Ovary (tissue), 9 donors: ENCODE data around the gene DMRT2. TPM values are rescaled to one million over a fixed set of nuclear protein-coding genes. Genes with fewer than 3 reads are reported as not detected.

Experiments
- DNase-seq, 5 donors: peaks; one replicate each; pipeline ENCODE4 v3.0.0-alpha.2; 2019 to 2020
- H3K27ac ChIP-seq, 2 donors: fragments of 200-600 bp; one replicate each; pipeline versions ENCODE4 v1.5.1 to v1.8.0; 2019 to 2022
- H3K27me3 ChIP-seq: fragments of 200-600 bp; one replicate; pipeline ENCODE4 v1.8.0; 2022
- H3K36me3 ChIP-seq: fragments of 200-600 bp; sonication (generic); one replicate; pipeline ENCODE4 v1.5.1; 2019
- H3K4me1 ChIP-seq: one replicate; pipeline ENCODE4 v1.8.1; 2013; ENCODE audit warnings: mild to moderate bottlenecking, moderate library complexity; ENCODE audit not compliant: insufficient read depth
- H3K4me3 ChIP-seq: fragments of 200-600 bp; sonication (generic); one replicate; pipeline ENCODE4 v1.5.1; 2017
- H3K9me3 ChIP-seq, 2 donors: fragments of 200-600 bp in 1 of 2; sonication (generic) in 1 of 2; one replicate each; pipeline versions ENCODE4 v1.5.1 to v1.8.1; 2013 to 2019; ENCODE audit warnings: mild to moderate bottlenecking in 1 of 2, moderate library complexity in 1 of 2
- CTCF ChIP-seq, 3 donors: fragments of 450-650 bp in 2 of 3; fragments of 200-600 bp in 1 of 3; IDR thresholded peaks; one replicate each; pipeline versions ENCODE4 v1.5.1 to v1.8.0; 2016 to 2022; ENCODE audit warnings: antibody characterized with exemption in 3 of 3, mild to moderate bottlenecking in 1 of 3
- EP300 ChIP-seq: sonication (generic); formaldehyde crosslinking; IDR thresholded peaks from one replicate; pipeline ENCODE4 v1.6.1; 2017; ENCODE audit warnings: antibody characterized with exemption
- POLR2A ChIP-seq: fragments of 450-650 bp; IDR thresholded peaks from one replicate; pipeline ENCODE4 v1.6.1; 2017; ENCODE audit warnings: antibody characterized with exemption, mild to moderate bottlenecking, moderate library complexity
- WGBS, 3 donors: extraction: QIAGEN DNeasy Blood & Tissue Kit in 1 of 3; methylation state at CpG; one replicate each; pipeline versions ENCODE4 v1.1.5 to v1.1.7; 2013 to 2017; 5-methylcytosine and 5-hydroxymethylcytosine counted together
- intact Hi-C, 4 donors: fragments of 100-400 bp; cut with DNase I; formaldehyde crosslinking; loops; one replicate each; pipeline versions ENCODE4 v1.11.0 to v1.15.1; 2022 to 2023
- polyA plus RNA-seq, 2 donors: library from polyadenylated mRNA; stranded (reverse); fragments of 200-250 nt in 1 of 2; fragments of 350-450 nt in 1 of 2; fragmentation: Illumina TruSeq in 1 of 2; extraction: RNeasy Lipid Tissue Mini Kit (QIAGEN cat#74804) in 1 of 2; gene quantifications; one replicate each; pipeline ENCODE4 v1.2.3, GENCODE V29; 2013 to 2014
- total RNA-seq, 7 donors: library from RNA; depleted of rRNA in 2 of 7; stranded (reverse); fragments of >200 nt in 2 of 7; fragmentation: NEBNext Ultra II Directional in 3 of 7; extraction: Animal tissue kit (Norgen Biotek cat#: 25700) in 3 of 7; gene quantifications; one replicate each; pipeline versions ENCODE4 v1.1.0 to v1.2.4, GENCODE V29; 2016 to 2023
- donor health status: DM: no; HTN: no; CAD: no; lungs with moderate emphysema.
- donor health status: DM: no; HTN: no; CAD: no.
- donor health status: Bipolar disorder and iron deficiency.
- donor health status: DM: yes; HTN: yes; CAD: no.
- donor health status: DM: no; HTN: no; CAD: no.
- donor health status: DM: yes; HTN: yes; CAD: no.

The DMRT2 gene
- total and polyA plus RNA-seq, 9 donors, result 0.10 to 0.17 TPM; not detected in 7

- intact Hi-C loops, result no loop called here
- no peak overlapping the region for H3K4me3 ChIP-seq
- no peak for DNase-seq
- H3K36me3 ChIP-seq, result no peaks in the 10 kb centered on the region
- H3K4me1 ChIP-seq, result peaks cover 2% of the 10 kb centered on the region
- TF ChIP-seq CTCF (IDR thresholded peaks at IDR 0.05), result no peak
- TF ChIP-seq POLR2A, result no peak
- no peak for TF ChIP-seq EP300
- no peaks in the 10 kb centered on the region for H3K9me3 ChIP-seq
- no peaks in the 10 kb centered on the region for H3K27me3 ChIP-seq
- 11 to 33% (median 15%) methylated on average over 5 of the region's 5 CpGs for WGBS, 3 donors
- no peak overlapping the region for H3K27ac ChIP-seq
Measured at GRCh38 chr9:1055166-1055565, 5.0 kb downstream of the DMRT2 start.

GRCh38 chr9:1057910-1058309, 7.8 kb downstream of the DMRT2 start:
- DNase-seq, result no peak
- Histone ChIP-seq H3K27me3 (no peaks in the 10 kb centered on the region), H3K9me3 (no peaks in the 10 kb centered on the region), H3K36me3 (no peaks in the 10 kb centered on the region), H3K27ac (no peak overlapping the region), H3K4me3 (no peak overlapping the region), H3K4me1 (no peaks in the 10 kb centered on the region)
- TF ChIP-seq CTCF (IDR thresholded peaks at IDR 0.05), result no peak
- TF ChIP-seq EP300, result no peak
- TF ChIP-seq POLR2A, result no peak
- intact Hi-C loops, result no loop called here
- 40 to 49% (median 46%) methylated on average over 3 of the region's 3 CpGs for WGBS, 3 donors

- 71 to 77% (median 73%) methylated on average over 6 of the region's 6 CpGs for WGBS, 3 donors
- Histone ChIP-seq H3K36me3 (no peaks in the 10 kb centered on the region), H3K9me3 (no peaks in the 10 kb centered on the region), H3K4me1 (no peaks in the 10 kb centered on the region), H3K27me3 (no peaks in the 10 kb centered on the region), H3K4me3 (no peak overlapping the region), H3K27ac (no peak overlapping the region)
- intact Hi-C loops, result no loop called here
- no peak for TF ChIP-seq CTCF (IDR thresholded peaks at IDR 0.05)
- TF ChIP-seq POLR2A, result no peak
- TF ChIP-seq EP300, result no peak
- no peak for DNase-seq
Measured at GRCh38 chr9:1058826-1059487, 8.8 kb downstream of the DMRT2 start.

GRCh38 chr9:1065130-1065529, 15.0 kb downstream of the DMRT2 start:
- intact Hi-C loops, result no loop called here
- Histone ChIP-seq H3K4me3 (no peak overlapping the region), H3K27me3 (no peaks in the 10 kb centered on the region), H3K36me3 (no peaks in the 10 kb centered on the region), H3K9me3 (no peaks in the 10 kb centered on the region), H3K4me1 (no peaks in the 10 kb centered on the region), H3K27ac (no peak overlapping the region)
- DNase-seq, result no peak
- TF ChIP-seq POLR2A (no peak), EP300 (no peak), CTCF (IDR thresholded peaks at IDR 0.05) (no peak)
- 68 to 75% (median 70%) methylated on average over 2 of the region's 2 CpGs for WGBS, 3 donors
